Neutrophil (primary cell): Measurements from ENCODE around the gene SIK2.

Experiments
- H3K27ac ChIP-seq: fragments of 200-600 bp; sonication (generic); 2 replicates; pipeline ENCODE4 v1.5.1; 2016; ENCODE audit warnings: mild to moderate bottlenecking, moderate library complexity
- H3K27me3 ChIP-seq: fragments of 200-600 bp; sonication (generic); 2 replicates; pipeline ENCODE4 v1.6.0; 2016; ENCODE audit warnings: mild to moderate bottlenecking
- H3K36me3 ChIP-seq: fragments of 200-600 bp; sonication (generic); 2 replicates; pipeline ENCODE4 v1.5.1; 2017
- H3K4me1 ChIP-seq, 2 experiments: fragments of 200-600 bp in 1 of 2; sonication (generic) in 1 of 2; 1 replicate in 1 of 2; 2 replicates in 1 of 2; pipeline versions ENCODE4 v1.5.1 to v1.6.1; 2013 to 2016; ENCODE audit warnings: low read depth in 1 of 2, low read length in 1 of 2, mild to moderate bottlenecking in 1 of 2, moderate library complexity in 1 of 2; ENCODE audit not compliant: control insufficient read depth in 1 of 2, insufficient read depth in 1 of 2
- H3K4me3 ChIP-seq, 2 experiments: fragments of 200-600 bp in 1 of 2; sonication (generic) in 1 of 2; 1 replicate in 1 of 2; 2 replicates in 1 of 2; pipeline ENCODE4 v1.5.1; 2013 to 2016; ENCODE audit warnings: low read depth in 1 of 2, low read length in 1 of 2, mild to moderate bottlenecking in 1 of 2, moderate library complexity in 1 of 2
- H3K9me3 ChIP-seq: fragments of 200-600 bp; sonication (generic); 2 replicates; pipeline ENCODE4 v1.5.1; 2016
- CTCF ChIP-seq: fragments of 200-600 bp; sonication (generic); IDR thresholded peaks from 2 replicates; pipeline ENCODE4 v1.5.1; 2016; ENCODE audit warnings: antibody characterized with exemption

SIK2 gene

DNA sequence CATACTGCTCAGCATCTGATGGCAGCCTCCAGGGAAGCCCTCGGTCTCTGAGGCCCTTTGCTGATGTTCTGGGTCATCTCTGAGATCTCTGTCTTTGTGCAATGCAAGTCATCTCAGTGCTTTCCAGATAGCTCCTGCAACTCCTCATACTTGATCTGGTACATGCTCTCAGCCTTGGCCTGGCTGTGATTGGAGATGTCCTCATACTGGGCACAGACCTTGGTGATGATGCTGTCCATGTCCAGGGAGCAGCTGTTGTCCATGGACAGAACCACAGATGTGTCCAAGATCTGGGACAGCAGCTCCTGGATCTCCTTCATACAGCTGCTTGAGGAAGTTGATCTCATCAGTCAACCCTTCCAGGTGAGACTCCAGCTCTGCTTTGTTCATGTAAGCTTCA lies 69.1 kb downstream of the SIK2 start:
- Histone ChIP-seq H3K4me1 (no peaks in the 10 kb centered on the region), H3K36me3 (peaks cover 6% of the 10 kb centered on the region), H3K9me3 (no peaks in the 10 kb centered on the region), H3K27ac (no peak overlapping the region), H3K27me3 (no peaks in the 10 kb centered on the region), H3K4me3 (no peak overlapping the region)
- no peak for TF ChIP-seq CTCF

DNA sequence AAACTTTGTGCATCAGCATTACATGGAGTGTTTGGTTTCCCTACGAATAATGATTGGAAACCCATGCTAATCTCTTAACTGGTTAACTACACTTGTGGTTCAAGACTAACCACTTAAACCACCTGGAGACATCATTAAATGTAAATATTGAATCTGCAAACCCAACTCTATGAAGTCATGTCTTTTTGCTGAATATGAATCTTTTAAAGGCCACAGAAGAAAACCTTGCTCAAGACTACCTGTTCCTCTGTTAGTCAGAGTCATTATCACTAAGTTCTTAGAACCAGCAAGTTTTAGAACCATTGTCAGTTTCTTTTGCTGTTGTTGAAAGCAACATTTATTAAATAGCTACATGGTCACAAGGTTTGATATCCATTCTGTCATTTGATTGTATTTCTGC lies 70.7 kb downstream of the SIK2 start:
- H3K27ac ChIP-seq, result no peak overlapping the region
- peaks cover 6% of the 10 kb centered on the region for H3K36me3 ChIP-seq
- no peaks in the 10 kb centered on the region for H3K27me3 ChIP-seq
- H3K4me1 ChIP-seq, result no peaks in the 10 kb centered on the region
- TF ChIP-seq CTCF, result no peak
- H3K4me3 ChIP-seq, result no peak overlapping the region
- no peaks in the 10 kb centered on the region for H3K9me3 ChIP-seq

DNA sequence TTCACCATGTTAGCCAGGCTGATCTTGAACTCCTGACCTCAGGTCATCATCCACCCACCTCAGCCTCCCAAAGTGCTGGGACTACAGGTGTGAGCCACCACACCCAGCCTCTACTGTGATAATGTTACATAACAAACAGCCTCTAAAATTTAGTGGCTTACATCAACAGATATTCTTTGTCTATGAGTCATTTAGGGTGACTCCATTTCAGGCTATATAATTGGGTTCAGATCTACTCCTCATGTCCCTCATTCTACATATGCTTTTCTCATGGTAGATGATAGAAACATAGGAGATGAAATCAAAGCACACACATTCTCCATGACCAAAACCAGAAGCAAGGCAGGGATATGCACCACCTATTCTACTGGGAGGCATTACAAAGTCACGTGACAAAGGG lies 72.7 kb downstream of the SIK2 start:
- Histone ChIP-seq H3K27ac (no peak overlapping the region), H3K9me3 (no peaks in the 10 kb centered on the region), H3K36me3 (peaks cover 6% of the 10 kb centered on the region), H3K4me3 (no peak overlapping the region), H3K4me1 (no peaks in the 10 kb centered on the region), H3K27me3 (no peaks in the 10 kb centered on the region)
- TF ChIP-seq CTCF, result no peak

- Histone ChIP-seq H3K4me3 (no peak overlapping the region), H3K27ac (no peak overlapping the region), H3K36me3 (peaks cover 6% of the 10 kb centered on the region), H3K9me3 (no peaks in the 10 kb centered on the region), H3K27me3 (no peaks in the 10 kb centered on the region), H3K4me1 (no peaks in the 10 kb centered on the region)
- no peak for TF ChIP-seq CTCF
Observed at GRCh38 chr11:111675891-111676290, 73.6 kb downstream of the SIK2 start.

DNA sequence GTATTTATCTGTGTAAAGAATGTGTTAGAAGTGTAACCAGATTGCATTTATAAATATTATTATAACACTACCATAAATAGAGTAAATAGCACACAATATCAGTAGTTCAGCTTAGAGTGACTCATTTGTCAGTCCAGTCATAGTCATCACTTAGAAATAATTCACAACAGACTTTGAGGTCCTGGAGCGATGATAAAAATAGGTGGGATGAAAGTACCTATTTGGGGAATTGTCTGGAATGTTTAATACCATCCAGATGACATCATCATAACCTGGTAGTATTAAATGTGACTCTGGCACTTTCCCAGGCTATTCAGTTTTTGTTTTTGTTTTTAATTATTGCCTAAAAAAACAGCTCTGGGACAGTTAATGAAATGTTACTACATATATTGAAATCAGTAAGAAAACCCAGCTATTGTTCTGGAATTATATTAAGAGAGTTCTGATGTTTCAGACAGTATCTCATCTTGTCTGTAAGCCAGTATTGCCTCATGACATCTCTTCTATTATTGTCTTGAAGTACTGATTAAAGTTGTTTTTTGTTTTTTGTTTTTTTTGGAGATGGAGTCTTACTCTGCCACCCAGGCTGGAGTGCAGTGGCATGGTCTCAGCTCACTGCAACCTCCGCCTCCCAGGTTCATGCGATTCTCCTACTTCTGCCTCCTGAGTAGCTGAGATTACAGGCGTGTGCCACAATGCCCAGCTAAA lies 74.8 kb downstream of the SIK2 start:
- TF ChIP-seq CTCF, result no peak
- H3K27me3 ChIP-seq, result no peaks in the 10 kb centered on the region
- no peaks in the 10 kb centered on the region for H3K9me3 ChIP-seq
- H3K27ac ChIP-seq, result no peak overlapping the region
- no peak overlapping the region for H3K4me3 ChIP-seq
- H3K36me3 ChIP-seq, result peaks cover 3% of the 10 kb centered on the region
- H3K4me1 ChIP-seq, result no peaks in the 10 kb centered on the region
